Endothelial cell of umbilical vein (primary cell): Measurements from ENCODE around the gene MAP1B. TPM values are rescaled to one million over a fixed set of nuclear protein-coding genes. Genes with fewer than 3 reads are reported as not detected.

Source experiments
- BruUV-seq: library from RNA; stranded (reverse); fragments of 400-500 nt; replicated peaks from 2 replicates; lab custom pipeline; 2021; lab: Mats Ljungman, UMichigan
- CTCF ChIA-PET: fragments of 300-600, 350-600 bp; sonication (Branson Sonifier 250); formaldehyde crosslinking; loops from one replicate; lab custom pipeline; 2021; ENCODE audit warnings: antibody characterized with exemption, inconsistent platforms; lab: Charles Lee
- POLR2A ChIA-PET: fragments of 300-600, 350-600 bp; sonication (Branson Sonifier 250); formaldehyde crosslinking; loops from one replicate; lab custom pipeline; 2021; ENCODE audit warnings: antibody characterized with exemption, inconsistent platforms; lab: Charles Lee
- DNase-seq: peaks from one replicate; pipeline ENCODE4 v3.0.0-alpha.2; 2011; ENCODE audit warnings: low read depth, low spot score
- FAIRE-seq: peaks from 2 replicates; lab custom pipeline; 2011; peaks lifted over from hg19 to GRCh38; lab: Jason Lieb, UNC
- H2AFZ ChIP-seq: 2 replicates; pipeline ENCODE4 v1.6.0; 2012; ENCODE audit warnings: low read depth, low read length, control low read depth, inconsistent platforms
- H3K27ac ChIP-seq: 2 replicates; pipeline ENCODE4 v1.5.1; 2011; ENCODE audit warnings: low read depth, mild to moderate bottlenecking, control low read depth, low read length, moderate library complexity; ENCODE audit not compliant: insufficient read depth
- H3K27me3 ChIP-seq, 2 experiments: 2 replicates each; pipeline versions ENCODE4 v1.6.0 to v1.6.1; 2011; ENCODE audit warnings: low read length in 2 of 2, mixed read lengths in 1 of 2; ENCODE audit not compliant: control insufficient read depth in 2 of 2, insufficient read depth in 2 of 2
- H3K36me3 ChIP-seq, 2 experiments: 2 replicates in 1 of 2; 3 replicates in 1 of 2; pipeline ENCODE4 v1.5.1; 2011; ENCODE audit warnings: low read length in 2 of 2, mild to moderate bottlenecking in 1 of 2, moderate library complexity in 1 of 2; ENCODE audit not compliant: control insufficient read depth in 2 of 2, insufficient read depth in 2 of 2; ENCODE audit errors: extremely low read depth in 1 of 2
- H3K4me1 ChIP-seq: 3 replicates; pipeline ENCODE4 v1.5.1; 2011; ENCODE audit warnings: mild to moderate bottlenecking, low read length; ENCODE audit not compliant: control insufficient read depth, insufficient read depth; ENCODE audit errors: extremely low read depth
- H3K4me2 ChIP-seq: 2 replicates; pipeline ENCODE4 v1.6.1; 2011; ENCODE audit warnings: low read length, control low read depth, mixed read lengths; ENCODE audit not compliant: insufficient read depth
- H3K4me3 ChIP-seq, 3 experiments: fragments of 200-600 bp in 1 of 3; sonication (generic), shearing (Covaris generic) in 1 of 3; replicated peaks in 1 of 3; 2 replicates each; pipeline ENCODE4 v1.5.1; 2011 to 2016; ENCODE audit warnings: control low read depth in 3 of 3, low read length in 3 of 3, mild to moderate bottlenecking in 2 of 3, inconsistent platforms in 1 of 3, low read depth in 1 of 3, moderate library complexity in 1 of 3; ENCODE audit not compliant: insufficient read depth in 1 of 3
- H3K79me2 ChIP-seq: 2 replicates; pipeline ENCODE4 v1.6.0; 2012; ENCODE audit warnings: low read length, inconsistent platforms; ENCODE audit not compliant: control insufficient read depth, insufficient read depth
- H3K9ac ChIP-seq: replicated peaks from 2 replicates; pipeline ENCODE3; 2011; ENCODE audit warnings: low read length, control low read depth; ENCODE audit not compliant: insufficient read depth; ENCODE audit errors: extremely low read depth
- H3K9me1 ChIP-seq: replicated peaks from 3 replicates; pipeline ENCODE4 v1.6.0; 2011; ENCODE audit warnings: mild to moderate bottlenecking, low read length; ENCODE audit not compliant: control insufficient read depth, insufficient read depth; ENCODE audit errors: extremely low read depth
- H3K9me3 ChIP-seq: replicated peaks from 2 replicates; pipeline ENCODE4 v1.5.1; 2012; ENCODE audit warnings: low read length, inconsistent platforms; ENCODE audit not compliant: control insufficient read depth, insufficient read depth
- H4K20me1 ChIP-seq: replicated peaks from 2 replicates; pipeline ENCODE3; 2011; ENCODE audit warnings: mild to moderate bottlenecking, low read length; ENCODE audit not compliant: control insufficient read depth, insufficient read depth; ENCODE audit errors: extremely low read depth
- EZH2 ChIP-seq: IDR thresholded peaks from 2 replicates; pipeline ENCODE4 v1.6.1; 2012; ENCODE audit warnings: borderline replicate concordance, low read depth, mild to moderate bottlenecking, moderate library complexity, low read length, inconsistent platforms; ENCODE audit not compliant: severe bottlenecking
- FOS ChIP-seq: IDR thresholded peaks from 2 replicates; pipeline ENCODE4 v1.6.1; 2011; ENCODE audit warnings: mild to moderate bottlenecking, low read length, moderate library complexity, borderline replicate concordance; ENCODE audit not compliant: insufficient read depth
- GATA2 ChIP-seq: IDR thresholded peaks from 2 replicates; pipeline ENCODE4 v1.7.0; 2011; ENCODE audit warnings: low read depth, mild to moderate bottlenecking, moderate library complexity, mixed read lengths, low read length; ENCODE audit not compliant: insufficient read length, insufficient read depth
- JUN ChIP-seq: IDR thresholded peaks from 2 replicates; pipeline ENCODE4 v1.6.1; 2011; ENCODE audit warnings: borderline replicate concordance, low read depth; ENCODE audit not compliant: insufficient read length, insufficient read depth
- MYC ChIP-seq: IDR thresholded peaks from one replicate; pipeline ENCODE4 v1.6.1; 2011; ENCODE audit warnings: mild to moderate bottlenecking, low read depth, low read length
- POLR2A ChIP-seq: IDR thresholded peaks from 2 replicates; pipeline ENCODE4 v1.6.1; 2012; ENCODE audit warnings: low read depth, mild to moderate bottlenecking, control low read depth, low read length
- POLR2AphosphoS5 ChIP-seq: IDR thresholded peaks from 2 replicates; pipeline ENCODE4 v1.6.1; 2012; ENCODE audit warnings: low read depth, mild to moderate bottlenecking, control low read depth, low read length, moderate library complexity; ENCODE audit not compliant: insufficient read depth
- dilution Hi-C: fragments of 300-500 bp; cut with MboI; formaldehyde crosslinking; loops from one replicate; pipeline ENCODE4 v1.15.0; 2019; ENCODE audit warnings: low sequenced_read_pairs; ENCODE audit not compliant: extremely low pct_ligation_motif_present
- intact Hi-C: fragments of 100-400 bp; cut with micrococcal nuclease; formaldehyde crosslinking; loops from one replicate; pipeline ENCODE4 v1.10.0; 2022
- polyA plus RNA-seq, 4 experiments: library from polyadenylated mRNA; depleted of rRNA in 3 of 4; stranded (reverse) in 3 of 4; unstranded in 1 of 4; fragments of >200 nt; gene quantifications; 2 replicates each; pipeline versions ENCODE4 v1.2.1 to v1.2.3, GENCODE V29; 2011 to 2012; ENCODE audit warnings: missing spikeins in 1 of 4
- total RNA-seq: library from RNA; stranded (reverse); gene quantifications from 2 replicates; pipeline ENCODE4 v1.2.3, GENCODE V29; 2021
- TF ChIP-seq, protein P1 (sequence below): IDR thresholded peaks from 2 replicates; pipeline ENCODE4 v1.6.1; 2011; ENCODE audit not compliant: insufficient read depth, insufficient read length
- TF ChIP-seq, protein P2 (sequence below), 2 donors: IDR thresholded peaks; 1 replicate in 1 of 2; 2 replicates in 1 of 2; pipeline ENCODE4 v1.5.1; 2011; ENCODE audit warnings: low read length in 2 of 2, mild to moderate bottlenecking in 2 of 2, moderate library complexity in 2 of 2, control low read depth in 1 of 2, inconsistent platforms in 1 of 2, low read depth in 1 of 2; ENCODE audit not compliant: insufficient read depth in 1 of 2; ENCODE audit errors: extremely low read depth in 1 of 2

Gene MAP1B
- total and polyA plus RNA-seq, 2 donors (not counting 3 experiments of a cell fraction or from before 2014, with no cell fraction given), result 55.9 to 263 TPM

DNA sequence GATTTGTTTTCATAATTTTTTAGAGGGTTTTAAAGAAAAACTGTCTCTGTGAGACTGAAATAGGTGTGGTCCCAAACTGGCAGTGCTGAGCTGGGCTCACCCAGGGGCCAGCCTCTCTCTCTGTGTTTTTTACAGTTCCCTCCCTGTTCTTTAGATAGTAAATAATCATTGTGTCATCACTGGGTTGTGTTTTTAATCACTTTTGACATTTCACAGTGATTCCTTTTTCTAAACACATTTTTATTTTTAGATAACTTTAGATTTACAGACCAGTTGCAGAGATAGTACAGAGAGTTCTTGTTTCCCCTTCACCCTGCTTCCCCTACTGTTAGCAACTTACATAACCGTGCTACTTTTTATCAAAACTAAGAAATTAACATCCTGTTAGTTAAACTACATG is 44.4 kb downstream of the MAP1B start:
- Histone ChIP-seq H3K27me3 (no peaks in the 10 kb centered on the region), H3K4me2 (no peak overlapping the region), H3K4me3 (no peak overlapping the region), H4K20me1 (no peaks in the 10 kb centered on the region), H2AFZ (no peak overlapping the region), H3K4me1 (peaks cover 44% of the 10 kb centered on the region), H3K9ac (no peak overlapping the region), H3K9me1 (peaks cover 2% of the 10 kb centered on the region), H3K27ac (no peak overlapping the region), H3K9me3 (no peaks in the 10 kb centered on the region), H3K79me2 (peaks cover 92% of the 10 kb centered on the region), H3K36me3 (peaks cover 6 to 26% of the 10 kb centered on the region in 2 experiments)
- CTCF ChIA-PET, result no interaction called here
- POLR2A ChIA-PET, result no interaction called here
- DNase-seq (no peak), FAIRE-seq (no peak)
- intact Hi-C loops, result loop anchor here (5.0 kb wide), 1 partner anchor 96 kb away; no protein-coding TSS in a partner anchor
- TF ChIP-seq FOS, result no peak
- no peak for TF ChIP-seq POLR2AphosphoS5
- TF ChIP-seq, protein P1, sequence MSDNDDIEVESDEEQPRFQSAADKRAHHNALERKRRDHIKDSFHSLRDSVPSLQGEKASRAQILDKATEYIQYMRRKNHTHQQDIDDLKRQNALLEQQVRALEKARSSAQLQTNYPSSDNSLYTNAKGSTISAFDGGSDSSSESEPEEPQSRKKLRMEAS, result no peak
- TF ChIP-seq MYC, result no peak
- TF ChIP-seq, protein P2, sequence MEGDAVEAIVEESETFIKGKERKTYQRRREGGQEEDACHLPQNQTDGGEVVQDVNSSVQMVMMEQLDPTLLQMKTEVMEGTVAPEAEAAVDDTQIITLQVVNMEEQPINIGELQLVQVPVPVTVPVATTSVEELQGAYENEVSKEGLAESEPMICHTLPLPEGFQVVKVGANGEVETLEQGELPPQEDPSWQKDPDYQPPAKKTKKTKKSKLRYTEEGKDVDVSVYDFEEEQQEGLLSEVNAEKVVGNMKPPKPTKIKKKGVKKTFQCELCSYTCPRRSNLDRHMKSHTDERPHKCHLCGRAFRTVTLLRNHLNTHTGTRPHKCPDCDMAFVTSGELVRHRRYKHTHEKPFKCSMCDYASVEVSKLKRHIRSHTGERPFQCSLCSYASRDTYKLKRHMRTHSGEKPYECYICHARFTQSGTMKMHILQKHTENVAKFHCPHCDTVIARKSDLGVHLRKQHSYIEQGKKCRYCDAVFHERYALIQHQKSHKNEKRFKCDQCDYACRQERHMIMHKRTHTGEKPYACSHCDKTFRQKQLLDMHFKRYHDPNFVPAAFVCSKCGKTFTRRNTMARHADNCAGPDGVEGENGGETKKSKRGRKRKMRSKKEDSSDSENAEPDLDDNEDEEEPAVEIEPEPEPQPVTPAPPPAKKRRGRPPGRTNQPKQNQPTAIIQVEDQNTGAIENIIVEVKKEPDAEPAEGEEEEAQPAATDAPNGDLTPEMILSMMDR (IDR thresholded peaks at IDR 0.05; ENCODE audit: extremely low read depth in 1 of 2, insufficient read depth in 1 of 2, low read depth in 1 of 2, low read length in 2 of 2), result no peak
- TF ChIP-seq EZH2, result no peak
- TF ChIP-seq POLR2A, result no peak
- no peak for TF ChIP-seq GATA2
- no peak for TF ChIP-seq JUN
- no TSS peak for BruUV-seq
- dilution Hi-C loops, result no loop called here
